ENCODE results near the gene PANK2. TPM values are rescaled to one million over a fixed set of nuclear protein-coding genes. Genes with fewer than 3 reads are reported as not detected.
"Not testable (repeated sequence)": the region's sequence is repeated elsewhere in the genome, so short reads cannot be mapped to it uniquely, and the experiment has no call there.

PANK2 gene
- total RNA-seq, 1 donor from 2014 or later = 55.3 TPM

- no peak overlapping the region for H3K4me3 Mint-ChIP-seq
- DNase-seq (ENCODE audit: extremely low spot score, unreplicated experiment) = no peak
- no peak overlapping the region for H3K27ac Mint-ChIP-seq
- no peaks in the 10 kb centered on the region for H3K9me3 Mint-ChIP-seq
- no peaks in the 10 kb centered on the region for H3K27me3 Mint-ChIP-seq
- peaks cover 23% of the 10 kb centered on the region for H3K36me3 Mint-ChIP-seq
- TF ChIP-seq CTCF (conservative IDR thresholded peaks at IDR 0.05) = no peak
- peaks cover 5% of the 10 kb centered on the region for H3K4me1 Mint-ChIP-seq (ENCODE audit: unreplicated experiment)
Measured at GRCh38 chr20:3971145-3971544, 82.0 kb downstream of the PANK2 start.

- no peak for TF ChIP-seq CTCF (conservative IDR thresholded peaks at IDR 0.05)
- Mint-ChIP-seq H3K9me3 (no peaks in the 10 kb centered on the region), H3K27ac (peak overlapping the region; percentile 10), H3K27me3 (no peaks in the 10 kb centered on the region), H3K4me3 (no peak overlapping the region), H3K4me1 (ENCODE audit: unreplicated experiment) (peaks cover 5% of the 10 kb centered on the region), H3K36me3 (peaks cover 25% of the 10 kb centered on the region)
- DNase-seq (ENCODE audit: extremely low spot score, unreplicated experiment) = no peak
Measured at GRCh38 chr20:3972161-3972560, 83.0 kb downstream of the PANK2 start.

GRCh38 chr20:3972631-3973030 is 83.4 kb downstream of the PANK2 start:
- peaks cover 22% of the 10 kb centered on the region for H3K36me3 Mint-ChIP-seq
- not testable (repeated sequence) for H3K27me3 Mint-ChIP-seq; H3K9me3 Mint-ChIP-seq; DNase-seq (ENCODE audit: extremely low spot score, unreplicated experiment); H3K27ac Mint-ChIP-seq; H3K4me1 Mint-ChIP-seq (ENCODE audit: unreplicated experiment); H3K4me3 Mint-ChIP-seq

- no peak for DNase-seq (ENCODE audit: extremely low spot score, unreplicated experiment)
- Mint-ChIP-seq H3K36me3 (peaks cover 22% of the 10 kb centered on the region), H3K4me3 (no peak overlapping the region), H3K9me3 (no peaks in the 10 kb centered on the region), H3K27ac (no peak overlapping the region), H3K27me3 (no peaks in the 10 kb centered on the region), H3K4me1 (ENCODE audit: unreplicated experiment) (peaks cover 5% of the 10 kb centered on the region)
- TF ChIP-seq CTCF (conservative IDR thresholded peaks at IDR 0.05) = no peak
Measured at GRCh38 chr20:3973705-3974104, 84.5 kb downstream of the PANK2 start.

- H3K27ac Mint-ChIP-seq = no peak overlapping the region
- no peak overlapping the region for H3K4me3 Mint-ChIP-seq
- H3K9me3 Mint-ChIP-seq = no peaks in the 10 kb centered on the region
- H3K36me3 Mint-ChIP-seq = peaks cover 20% of the 10 kb centered on the region
- H3K27me3 Mint-ChIP-seq = no peaks in the 10 kb centered on the region
- no peak for TF ChIP-seq CTCF (conservative IDR thresholded peaks at IDR 0.05)
- no peaks in the 10 kb centered on the region for H3K4me1 Mint-ChIP-seq (ENCODE audit: unreplicated experiment)
- no peak for DNase-seq (ENCODE audit: extremely low spot score, unreplicated experiment)
Measured at GRCh38 chr20:3976511-3976910, 87.3 kb downstream of the PANK2 start.

Small RNAs within 50 kb of the gene (microRNA-seq; reads per million reads assigned to microRNA genes)
- not detected for gene MIR103A2
- not detected for gene MIR103B2

Other genes with a start within 250 kb of the PANK2 start
- not detected in 2 replicates for gene GFRA4, start 226.0 kb upstream of the PANK2 start, total RNA-seq (ENCODE audit: low replicate concordance)
- gene ADAM33, start 207.4 kb upstream of the PANK2 start, total RNA-seq (ENCODE audit: low replicate concordance) = 0.29 and 8.2 TPM in 2 replicates
- gene SIGLEC1, start 176.8 kb upstream of the PANK2 start, total RNA-seq (ENCODE audit: low replicate concordance) = not detected in 2 replicates
- gene HSPA12B, start 156.7 kb upstream of the PANK2 start, total RNA-seq (ENCODE audit: low replicate concordance) = 0.10 and 5.2 TPM in 2 replicates
- gene ADISSP, start 121.6 kb upstream of the PANK2 start, total RNA-seq (ENCODE audit: low replicate concordance) = 21.7 and 49.4 TPM in 2 replicates
- gene SPEF1, start 107.9 kb upstream of the PANK2 start, total RNA-seq (ENCODE audit: low replicate concordance) = 0.55 and 3.0 TPM in 2 replicates
- gene CENPB, start 102.6 kb upstream of the PANK2 start, total RNA-seq (ENCODE audit: low replicate concordance) = 63.2 and 68.7 TPM in 2 replicates
- 34.8 and 51.1 TPM in 2 replicates for gene CDC25B, start 93.1 kb upstream of the PANK2 start, total RNA-seq (ENCODE audit: low replicate concordance)
- gene AP5S1, start 68.8 kb upstream of the PANK2 start, total RNA-seq (ENCODE audit: low replicate concordance) = 10.4 and 11.1 TPM in 2 replicates
- 44.5 and 52.2 TPM in 2 replicates for gene MAVS, start 42.6 kb upstream of the PANK2 start, total RNA-seq (ENCODE audit: low replicate concordance)
- 17.2 and 23.6 TPM in 2 replicates for gene RNF24, start 126.2 kb downstream of the PANK2 start, total RNA-seq (ENCODE audit: low replicate concordance)

Data from type B pancreatic cell (in vitro differentiated cells).